ENCODE data around the gene GNL2. TPM values are rescaled to one million over a fixed set of nuclear protein-coding genes. Genes with fewer than 3 reads are reported as not detected.
"Not testable (repeated sequence)": the region's sequence is repeated elsewhere in the genome, so short reads cannot be mapped to it uniquely, and the experiment has no call there.

The GNL2 gene
- polyA plus RNA-seq, 4 donors = 65.4 to 76.5 (median 69.3) TPM

DNA sequence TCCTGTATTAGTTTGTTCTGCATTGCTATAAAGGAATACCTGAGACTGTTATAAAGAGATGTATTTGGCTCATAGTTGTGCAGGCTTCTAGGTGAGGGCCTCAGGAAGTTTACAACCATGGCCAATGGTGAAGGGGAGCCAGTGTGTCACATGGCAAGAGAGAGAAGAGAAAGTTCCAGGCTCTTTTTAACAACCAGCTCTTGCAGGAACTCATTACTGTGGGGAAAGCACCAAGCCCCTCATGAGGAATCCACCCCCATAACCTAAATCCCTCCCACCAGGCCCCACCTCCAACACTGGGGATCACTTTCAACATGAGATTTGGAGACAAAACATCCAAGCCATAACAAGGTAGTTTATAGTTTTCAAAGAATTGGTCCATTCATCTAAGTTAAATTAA, 76.1 kb downstream of the GNL2 start:
- no peak for DNase-seq (ENCODE audit: low read depth in 4 of 4, low spot score in 3 of 4)

DNA sequence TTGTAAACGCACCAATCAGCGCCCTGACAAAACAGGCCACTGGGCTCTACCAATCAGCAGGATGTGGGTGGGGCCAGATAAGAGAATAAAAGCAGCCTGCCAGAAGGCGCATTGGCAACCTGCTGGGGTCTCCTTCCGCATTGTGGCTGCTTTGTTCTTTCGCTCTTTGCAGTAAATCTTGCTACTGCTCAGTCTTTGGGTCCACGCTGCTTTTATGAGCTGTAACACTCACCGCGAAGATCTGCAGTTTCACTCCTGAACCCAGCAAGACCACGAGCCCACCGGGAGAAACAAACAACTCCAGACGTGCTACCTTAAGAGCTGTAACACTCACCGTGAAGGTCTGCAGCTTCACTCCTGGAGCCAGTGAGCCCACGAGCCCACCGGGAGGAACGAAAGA, 76.8 kb downstream of the GNL2 start:
- DNase-seq (ENCODE audit: low read depth in 4 of 4, low spot score in 3 of 4) = not testable (repeated sequence)

DNA sequence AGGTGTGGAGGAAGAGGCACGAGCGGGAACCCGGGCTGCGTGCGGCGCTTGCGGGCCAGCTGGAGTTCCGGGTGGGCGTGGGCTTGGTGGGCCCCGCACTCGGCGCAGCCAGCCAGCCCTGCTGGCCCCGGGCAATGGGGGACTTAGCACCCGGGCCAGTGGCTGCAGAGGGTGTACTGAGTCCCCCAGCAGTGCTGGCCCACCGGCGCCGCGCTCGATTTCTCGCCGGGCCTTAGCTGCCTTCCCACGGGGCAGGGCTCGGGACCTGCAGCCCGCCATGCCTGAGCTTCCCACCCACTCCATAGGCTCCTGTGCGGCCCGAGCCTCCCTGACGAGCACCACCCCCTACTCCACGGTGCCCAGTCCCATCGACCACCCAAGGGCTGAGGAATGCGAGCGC, 77.5 kb downstream of the GNL2 start:
- DNase-seq (ENCODE audit: low read depth in 4 of 4, low spot score in 3 of 4) = not testable (repeated sequence)

DNA sequence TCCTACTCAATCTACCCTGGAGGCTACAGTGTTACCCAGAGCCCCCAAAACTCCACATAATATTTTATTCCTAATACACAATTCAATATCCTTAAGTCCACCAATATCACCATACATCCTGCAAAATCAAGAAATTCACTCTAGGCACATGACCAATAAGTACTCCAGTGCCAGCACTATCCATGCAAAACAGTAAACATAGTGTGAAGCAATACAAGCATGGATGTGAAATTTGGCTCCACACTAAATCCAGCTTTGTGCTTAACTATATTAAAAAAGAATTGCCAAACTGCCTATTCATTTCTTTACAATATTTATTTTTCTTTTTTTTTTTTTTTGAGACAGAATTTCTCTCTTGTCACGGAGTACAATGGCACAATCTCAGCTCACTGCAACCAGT, 78.2 kb downstream of the GNL2 start:
- DNase-seq (ENCODE audit: low read depth in 4 of 4, low spot score in 3 of 4) = no peak

Other genes with a start within 250 kb of the GNL2 start
- gene ZC3H12A, start 121.4 kb downstream of the GNL2 start, polyA plus RNA-seq (ENCODE audit: insufficient read length in 4 of 4) = 1 to 10 TPM; 1.9 to 2.6 (median 2.0) TPM
- gene MEAF6, start 81.2 kb downstream of the GNL2 start, polyA plus RNA-seq (ENCODE audit: insufficient read length in 4 of 4) = 100 to 1,000 TPM in 3 of 4 donors, 10 to 100 TPM in 1; 89.5 to 109 (median 107) TPM
- 10 to 100 TPM; 12.3 to 14.6 (median 13.7) TPM for gene SNIP1, start 41.6 kb downstream of the GNL2 start, polyA plus RNA-seq (ENCODE audit: insufficient read length in 4 of 4)
- 10 to 100 TPM; 53.5 to 68.7 (median 63.5) TPM for gene DNALI1, start 39.0 kb downstream of the GNL2 start, polyA plus RNA-seq (ENCODE audit: insufficient read length in 4 of 4)
- gene RSPO1, start 39.0 kb upstream of the GNL2 start, polyA plus RNA-seq (ENCODE audit: insufficient read length in 4 of 4) = 1 to 10 TPM; 4.0 to 7.6 (median 5.9) TPM
- 10 to 100 TPM; 15.9 to 17.6 (median 16.9) TPM for gene CDCA8, start 96.6 kb upstream of the GNL2 start, polyA plus RNA-seq (ENCODE audit: insufficient read length in 4 of 4)
- gene EPHA10, start 169.2 kb upstream of the GNL2 start, polyA plus RNA-seq (ENCODE audit: insufficient read length in 4 of 4) = under 1 TPM; 0.09 to 0.24 (median 0.16) TPM
- gene MANEAL, start 197.9 kb upstream of the GNL2 start, polyA plus RNA-seq (ENCODE audit: insufficient read length in 4 of 4) = 1 to 10 TPM; 3.5 to 4.9 (median 4.4) TPM
- 10 to 100 TPM; 23.6 to 42.2 (median 27.3) TPM for gene C1orf122, start 211.9 kb upstream of the GNL2 start, polyA plus RNA-seq (ENCODE audit: insufficient read length in 4 of 4)
- gene YRDC, start 212.3 kb upstream of the GNL2 start, polyA plus RNA-seq (ENCODE audit: insufficient read length in 4 of 4) = 10 to 100 TPM; 12.9 to 14.4 (median 13.9) TPM